ENCODE data around the gene CCDC77. TPM values are rescaled to one million over a fixed set of nuclear protein-coding genes. Genes with fewer than 3 reads are reported as not detected.

The CCDC77 gene
- total RNA-seq, 4 donors from 2014 or later, result 2.4 to 6.7 (median 2.9) TPM

DNA sequence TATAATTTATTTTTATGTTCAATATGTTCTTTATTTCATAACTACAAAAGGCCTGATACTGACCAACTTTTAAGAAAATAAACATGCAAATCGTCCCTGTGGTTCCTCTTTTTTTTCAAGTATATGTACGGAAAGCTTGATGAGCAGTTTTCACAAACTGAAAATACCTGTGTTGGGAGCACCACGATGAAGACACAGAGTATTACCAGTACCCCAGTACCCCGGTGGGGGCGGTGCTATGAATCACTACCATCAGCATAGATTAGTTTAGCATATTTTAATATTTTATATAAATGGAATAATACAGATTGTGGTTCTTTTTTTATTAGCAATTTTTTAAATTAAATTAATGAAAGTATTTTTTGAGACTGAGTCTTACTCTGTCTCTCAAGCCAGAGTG is 65.3 kb downstream of the CCDC77 start:
- H3K27me3 ChIP-seq, result no peaks in the 10 kb centered on the region
- DNase-seq, result no peak
- intact Hi-C loops (cut with DNase I; ENCODE audit: low total_unique reads) (no loop called here), in situ Hi-C loops (cut with MboI; ENCODE audit: low pct_ligation_motif_present in 1 of 4, low pct_unique_long_range_greater_than_20kb in 1 of 4, low sequenced_read_pairs in 3 of 4) (loop anchor here in 1 of 4 donors (10.0 kb wide), 1 partner anchor 68 kb away; no protein-coding TSS in a partner anchor)
- H3K36me3 ChIP-seq, result no peaks in the 10 kb centered on the region
- H3K4me3 ChIP-seq, result no peak overlapping the region
- 74 to 86% methylated on average over 5 of the region's 5 CpGs for WGBS, 2 donors (ENCODE audit: low coverage in 1 of 2)
- H3K9me3 ChIP-seq, result no peaks in the 10 kb centered on the region
- H3K4me1 ChIP-seq, result peaks cover 2 to 56% (median 19%) of the 10 kb centered on the region in 4 donors
- TF ChIP-seq EP300 (IDR thresholded peaks at IDR 0.05; ENCODE audit: low read depth), result no peak
- TF ChIP-seq POLR2A (IDR thresholded peaks at IDR 0.05), result no peak
- TF ChIP-seq POLR2AphosphoS5 (IDR thresholded peaks at IDR 0.05), result no peak
- TF ChIP-seq, protein P1, sequence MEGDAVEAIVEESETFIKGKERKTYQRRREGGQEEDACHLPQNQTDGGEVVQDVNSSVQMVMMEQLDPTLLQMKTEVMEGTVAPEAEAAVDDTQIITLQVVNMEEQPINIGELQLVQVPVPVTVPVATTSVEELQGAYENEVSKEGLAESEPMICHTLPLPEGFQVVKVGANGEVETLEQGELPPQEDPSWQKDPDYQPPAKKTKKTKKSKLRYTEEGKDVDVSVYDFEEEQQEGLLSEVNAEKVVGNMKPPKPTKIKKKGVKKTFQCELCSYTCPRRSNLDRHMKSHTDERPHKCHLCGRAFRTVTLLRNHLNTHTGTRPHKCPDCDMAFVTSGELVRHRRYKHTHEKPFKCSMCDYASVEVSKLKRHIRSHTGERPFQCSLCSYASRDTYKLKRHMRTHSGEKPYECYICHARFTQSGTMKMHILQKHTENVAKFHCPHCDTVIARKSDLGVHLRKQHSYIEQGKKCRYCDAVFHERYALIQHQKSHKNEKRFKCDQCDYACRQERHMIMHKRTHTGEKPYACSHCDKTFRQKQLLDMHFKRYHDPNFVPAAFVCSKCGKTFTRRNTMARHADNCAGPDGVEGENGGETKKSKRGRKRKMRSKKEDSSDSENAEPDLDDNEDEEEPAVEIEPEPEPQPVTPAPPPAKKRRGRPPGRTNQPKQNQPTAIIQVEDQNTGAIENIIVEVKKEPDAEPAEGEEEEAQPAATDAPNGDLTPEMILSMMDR (IDR thresholded peaks at IDR 0.05), result no peak
- H3K27ac ChIP-seq, result peak overlapping the region; percentile 56 to 78 (median 66)

- Histone ChIP-seq H3K27me3 (no peaks in the 10 kb centered on the region), H3K36me3 (no peaks in the 10 kb centered on the region), H3K4me3 (no peak overlapping the region), H3K9me3 (no peaks in the 10 kb centered on the region), H3K4me1 (peaks cover 2 to 50% (median 19%) of the 10 kb centered on the region in 4 donors), H3K27ac (peak overlapping the region in 3 of 4 donors; percentile 46 to 78 (median 65))
- intact Hi-C loops (cut with DNase I; ENCODE audit: low total_unique reads) (no loop called here), in situ Hi-C loops (cut with MboI; ENCODE audit: low pct_ligation_motif_present in 1 of 4, low pct_unique_long_range_greater_than_20kb in 1 of 4, low sequenced_read_pairs in 3 of 4) (loop anchor here in 1 of 4 donors (10.0 kb wide), 1 partner anchor 67 kb away; no protein-coding TSS in a partner anchor)
- DNase-seq, result no peak
- TF ChIP-seq POLR2A (IDR thresholded peaks at IDR 0.05) (no peak), POLR2AphosphoS5 (IDR thresholded peaks at IDR 0.05) (no peak), EP300 (IDR thresholded peaks at IDR 0.05; ENCODE audit: low read depth) (no peak)
- TF ChIP-seq, protein P1 (IDR thresholded peaks at IDR 0.05), result no peak
- 50 to 66% methylated on average over 3 to 6 of the region's 6 CpGs for WGBS, 2 donors (ENCODE audit: low coverage in 1 of 2)
These were observed 66.1 kb downstream of the CCDC77 start for GRCh38 chr12:467591-467990.

GRCh38 chr12:468671-469389 is 67.4 kb downstream of the CCDC77 start:
- 59 to 61% methylated on average over 3 to 10 of the region's 10 CpGs for WGBS, 2 donors (ENCODE audit: low coverage in 1 of 2)
- TF ChIP-seq EP300 (IDR thresholded peaks at IDR 0.05; ENCODE audit: low read depth) (no peak), POLR2A (IDR thresholded peaks at IDR 0.05) (no peak), POLR2AphosphoS5 (IDR thresholded peaks at IDR 0.05) (no peak)
- TF ChIP-seq, protein P1 (IDR thresholded peaks at IDR 0.05), result no peak
- no peaks in the 10 kb centered on the region for H3K36me3 ChIP-seq
- H3K4me1 ChIP-seq, result peaks cover 0 to 39% (median 14%) of the 10 kb centered on the region in 4 donors
- no peak for DNase-seq
- no peaks in the 10 kb centered on the region for H3K9me3 ChIP-seq
- in situ Hi-C loops (cut with MboI; ENCODE audit: low pct_ligation_motif_present in 1 of 4, low pct_unique_long_range_greater_than_20kb in 1 of 4, low sequenced_read_pairs in 3 of 4), result loop anchor here in 1 of 4 donors (10.0 kb wide), 1 partner anchor 66 kb away; no protein-coding TSS in a partner anchor
- H3K4me3 ChIP-seq, result no peak overlapping the region
- H3K27ac ChIP-seq, result peak overlapping the region in 3 of 4 donors; percentile 2 to 78 (median 65)
- intact Hi-C loops (cut with DNase I; ENCODE audit: low total_unique reads), result no loop called here
- H3K27me3 ChIP-seq, result no peaks in the 10 kb centered on the region

- Histone ChIP-seq H3K27ac (no peak overlapping the region), H3K27me3 (no peaks in the 10 kb centered on the region), H3K9me3 (no peaks in the 10 kb centered on the region), H3K36me3 (no peaks in the 10 kb centered on the region), H3K4me3 (no peak overlapping the region), H3K4me1 (peaks cover 0 to 39% (median 13%) of the 10 kb centered on the region in 4 donors)
- no peak for TF ChIP-seq POLR2AphosphoS5 (IDR thresholded peaks at IDR 0.05)
- TF ChIP-seq EP300 (IDR thresholded peaks at IDR 0.05; ENCODE audit: low read depth), result no peak
- TF ChIP-seq, protein P1 (IDR thresholded peaks at IDR 0.05), result no peak
- no peak for TF ChIP-seq POLR2A (IDR thresholded peaks at IDR 0.05)
- 79 to 100% methylated on average over 2 to 11 of the region's 11 CpGs for WGBS, 2 donors (ENCODE audit: low coverage in 1 of 2)
- DNase-seq, result no peak
- in situ Hi-C loops (cut with MboI; ENCODE audit: low pct_ligation_motif_present in 1 of 4, low pct_unique_long_range_greater_than_20kb in 1 of 4, low sequenced_read_pairs in 3 of 4), result no loop called here
- intact Hi-C loops (cut with DNase I; ENCODE audit: low total_unique reads), result no loop called here
These were observed 68.7 kb downstream of the CCDC77 start for GRCh38 chr12:470133-470532.
